ENCODE data around the gene PCSK6. TPM values are rescaled to one million over a fixed set of nuclear protein-coding genes. Genes with fewer than 3 reads are reported as not detected.

Gene PCSK6
- total RNA-seq, 3 donors from 2014 or later, result 7.2 to 19.7 (median 18.0) TPM

GRCh38 chr15:101506491-101506890 lies 17.0 kb upstream of the PCSK6 start:
- intact Hi-C loops (cut with DNase I; ENCODE audit: low total_unique reads), result no loop called here
- H3K9me3 ChIP-seq, result no peaks in the 10 kb centered on the region
- peak in 1 of 2 donors; percentile 6 for DNase-seq (ENCODE audit: low spot score in 2 of 2)
- peaks cover 0 to 12% of the 10 kb centered on the region in 2 donors for H3K27me3 ChIP-seq
- H3K36me3 ChIP-seq, result no peaks in the 10 kb centered on the region
- H3K27ac ChIP-seq, result no peak overlapping the region
- TF ChIP-seq POLR2A (IDR thresholded peaks at IDR 0.05) (no peak), POLR2AphosphoS5 (IDR thresholded peaks at IDR 0.05) (no peak)
- TF ChIP-seq, protein P1, sequence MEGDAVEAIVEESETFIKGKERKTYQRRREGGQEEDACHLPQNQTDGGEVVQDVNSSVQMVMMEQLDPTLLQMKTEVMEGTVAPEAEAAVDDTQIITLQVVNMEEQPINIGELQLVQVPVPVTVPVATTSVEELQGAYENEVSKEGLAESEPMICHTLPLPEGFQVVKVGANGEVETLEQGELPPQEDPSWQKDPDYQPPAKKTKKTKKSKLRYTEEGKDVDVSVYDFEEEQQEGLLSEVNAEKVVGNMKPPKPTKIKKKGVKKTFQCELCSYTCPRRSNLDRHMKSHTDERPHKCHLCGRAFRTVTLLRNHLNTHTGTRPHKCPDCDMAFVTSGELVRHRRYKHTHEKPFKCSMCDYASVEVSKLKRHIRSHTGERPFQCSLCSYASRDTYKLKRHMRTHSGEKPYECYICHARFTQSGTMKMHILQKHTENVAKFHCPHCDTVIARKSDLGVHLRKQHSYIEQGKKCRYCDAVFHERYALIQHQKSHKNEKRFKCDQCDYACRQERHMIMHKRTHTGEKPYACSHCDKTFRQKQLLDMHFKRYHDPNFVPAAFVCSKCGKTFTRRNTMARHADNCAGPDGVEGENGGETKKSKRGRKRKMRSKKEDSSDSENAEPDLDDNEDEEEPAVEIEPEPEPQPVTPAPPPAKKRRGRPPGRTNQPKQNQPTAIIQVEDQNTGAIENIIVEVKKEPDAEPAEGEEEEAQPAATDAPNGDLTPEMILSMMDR (IDR thresholded peaks at IDR 0.05), result no peak
- H3K4me1 ChIP-seq, result no peaks in the 10 kb centered on the region
- H3K4me3 ChIP-seq, result no peak overlapping the region

GRCh38 chr15:101505610-101506337 lies 16.3 kb upstream of the PCSK6 start:
- Histone ChIP-seq H3K9me3 (no peaks in the 10 kb centered on the region), H3K4me1 (no peaks in the 10 kb centered on the region), H3K27me3 (peaks cover 0 to 17% of the 10 kb centered on the region in 2 donors), H3K4me3 (no peak overlapping the region), H3K36me3 (no peaks in the 10 kb centered on the region), H3K27ac (no peak overlapping the region)
- DNase-seq (ENCODE audit: low spot score in 2 of 2), result peak in 1 of 2 donors; percentile 5
- intact Hi-C loops (cut with DNase I; ENCODE audit: low total_unique reads), result no loop called here
- no peak for TF ChIP-seq POLR2AphosphoS5 (IDR thresholded peaks at IDR 0.05)
- no peak for TF ChIP-seq POLR2A (IDR thresholded peaks at IDR 0.05)
- TF ChIP-seq, protein P1 (IDR thresholded peaks at IDR 0.05), result no peak

DNA sequence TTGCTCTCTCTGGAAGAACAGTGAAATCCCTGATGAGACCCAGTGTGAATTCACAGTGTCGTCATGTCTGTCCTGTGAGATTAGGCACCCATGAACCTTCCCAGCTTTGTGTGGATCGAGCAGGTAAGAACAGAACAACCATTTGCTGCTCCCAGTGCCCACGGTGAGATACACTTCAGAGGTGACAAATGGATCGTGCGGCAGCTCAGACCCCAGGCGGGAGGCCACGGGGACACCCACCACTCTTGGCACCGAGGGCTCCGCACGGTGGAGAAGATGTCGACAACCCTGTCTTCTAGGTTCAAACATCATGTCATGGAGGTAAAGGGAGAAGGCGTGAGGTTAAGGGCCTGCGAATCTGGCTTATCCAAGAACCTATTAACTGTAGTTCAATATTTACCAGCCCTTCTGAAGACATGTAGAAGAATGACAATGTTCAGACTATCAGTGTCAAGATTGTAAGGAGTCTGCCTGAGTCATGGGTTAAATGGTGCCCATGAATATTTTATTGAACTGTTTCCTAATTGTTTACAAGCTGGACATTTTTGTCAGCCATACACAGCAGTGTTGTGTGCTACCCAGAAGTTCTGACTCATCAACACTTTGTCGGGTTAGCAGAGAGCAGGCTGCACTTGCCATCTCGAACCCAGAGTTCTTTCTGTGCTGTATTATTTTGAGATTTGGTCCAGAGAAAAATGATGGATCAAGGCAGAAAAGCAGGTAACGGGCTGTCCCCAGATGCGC lies 15.5 kb upstream of the PCSK6 start:
- Histone ChIP-seq H3K36me3 (no peaks in the 10 kb centered on the region), H3K27me3 (peaks cover 0 to 17% of the 10 kb centered on the region in 2 donors), H3K9me3 (no peaks in the 10 kb centered on the region), H3K27ac (no peak overlapping the region), H3K4me3 (no peak overlapping the region), H3K4me1 (no peaks in the 10 kb centered on the region)
- intact Hi-C loops (cut with DNase I; ENCODE audit: low total_unique reads), result no loop called here
- TF ChIP-seq POLR2A (IDR thresholded peaks at IDR 0.05) (no peak), POLR2AphosphoS5 (IDR thresholded peaks at IDR 0.05) (no peak)
- TF ChIP-seq, protein P1 (IDR thresholded peaks at IDR 0.05), result no peak
- peak in 1 of 2 donors; percentile 9 for DNase-seq (ENCODE audit: low spot score in 2 of 2)

DNA sequence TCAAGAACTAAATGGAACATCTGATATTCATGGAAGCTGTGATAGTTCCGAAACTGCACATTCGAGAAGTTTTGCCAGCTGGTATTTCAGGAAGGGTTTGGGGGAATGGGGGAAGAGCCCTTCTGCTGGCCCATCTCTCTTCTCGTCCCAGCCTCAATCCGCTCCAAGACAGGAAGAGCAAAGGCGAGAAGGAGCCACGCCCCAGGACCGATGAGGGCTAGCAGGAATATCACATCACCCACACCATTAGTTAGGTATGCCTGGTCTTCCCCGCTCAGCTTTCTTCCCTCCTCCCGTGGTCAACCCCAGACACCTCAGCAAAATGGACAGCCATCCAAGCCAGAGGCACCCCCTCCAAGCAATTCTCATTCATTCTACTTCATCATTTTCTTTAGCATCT lies 14.9 kb upstream of the PCSK6 start:
- DNase-seq (ENCODE audit: low spot score in 2 of 2), result peak in 1 of 2 donors; percentile 7

More for the DNA sequence above, 14.9 kb upstream of the PCSK6 start:
- Histone ChIP-seq H3K4me3 (no peak overlapping the region), H3K27me3 (peaks cover 0 to 17% of the 10 kb centered on the region in 2 donors), H3K9me3 (no peaks in the 10 kb centered on the region), H3K4me1 (no peaks in the 10 kb centered on the region), H3K36me3 (no peaks in the 10 kb centered on the region), H3K27ac (no peak overlapping the region)
- TF ChIP-seq, protein P1 (IDR thresholded peaks at IDR 0.05), result no peak
- TF ChIP-seq POLR2A (IDR thresholded peaks at IDR 0.05) (no peak), POLR2AphosphoS5 (IDR thresholded peaks at IDR 0.05) (no peak)
- intact Hi-C loops (cut with DNase I; ENCODE audit: low total_unique reads), result no loop called here
